GM18870 (cell line): Measurements from ENCODE around the gene PDILT.

ENCODE experiments used
- ATAC-seq: cut with Tn5 transposase; IDR thresholded peaks from one replicate; pipeline ENCODE4 v1.9.1; 2021; ENCODE audit warnings: moderate library complexity; ENCODE audit not compliant: unreplicated experiment

The PDILT gene

GRCh38 chr16:20402651-20403050, 1.9 kb downstream of the PDILT start:
- no peak for ATAC-seq

- ATAC-seq = no peak
These were observed 3.0 kb downstream of the PDILT start for GRCh38 chr16:20401475-20402016.

GRCh38 chr16:20401066-20401465, 3.5 kb downstream of the PDILT start:
- ATAC-seq = no peak

- no peak for ATAC-seq
These were observed 5.4 kb downstream of the PDILT start for GRCh38 chr16:20399185-20399584.

- ATAC-seq = no peak
These were observed 5.9 kb downstream of the PDILT start for GRCh38 chr16:20398603-20399002.

- ATAC-seq = no peak
These were observed 7.0 kb downstream of the PDILT start for GRCh38 chr16:20397468-20398074.

GRCh38 chr16:20396846-20397467, 7.6 kb downstream of the PDILT start:
- no peak for ATAC-seq

GRCh38 chr16:20395946-20396345, 8.6 kb downstream of the PDILT start:
- no peak for ATAC-seq

- no peak for ATAC-seq
These were observed 10.5 kb downstream of the PDILT start for GRCh38 chr16:20393801-20394577.

- no peak for ATAC-seq
These were observed 13.5 kb downstream of the PDILT start for GRCh38 chr16:20391045-20391444.

GRCh38 chr16:20388854-20389253, 15.7 kb downstream of the PDILT start:
- no peak for ATAC-seq

GRCh38 chr16:20387978-20388377, 16.6 kb downstream of the PDILT start:
- ATAC-seq = no peak

- no peak for ATAC-seq
These were observed 18.4 kb downstream of the PDILT start for GRCh38 chr16:20385844-20386832.

- no peak for ATAC-seq
These were observed 21.2 kb downstream of the PDILT start for GRCh38 chr16:20383106-20384029.

GRCh38 chr16:20382202-20382948, 22.2 kb downstream of the PDILT start:
- ATAC-seq = no peak

- ATAC-seq = no peak
These were observed 23.8 kb downstream of the PDILT start for GRCh38 chr16:20380782-20381181.

- ATAC-seq = no peak
These were observed 27.4 kb downstream of the PDILT start for GRCh38 chr16:20377181-20377580.

- ATAC-seq = no peak
These were observed 31.8 kb downstream of the PDILT start for GRCh38 chr16:20372701-20373100.
